ENCODE measurements around the gene PIH1D1.
"Not testable (repeated sequence)": the region's sequence is repeated elsewhere in the genome, so short reads cannot be mapped to it uniquely, and the experiment has no call there.

PIH1D1 gene

GRCh38 chr19:49488046-49488862, 36.6 kb upstream of the PIH1D1 start:
- H3K27ac Mint-ChIP-seq = peak overlapping the region; percentile 98
- H3K4me3 Mint-ChIP-seq = peak overlapping the region; percentile 99
- no peak for ATAC-seq
- peaks cover 51% of the 10 kb centered on the region for H3K4me1 Mint-ChIP-seq
- no peaks in the 10 kb centered on the region for H3K9me3 Mint-ChIP-seq
- H3K36me3 Mint-ChIP-seq = peaks cover 57% of the 10 kb centered on the region
- no peaks in the 10 kb centered on the region for H3K27me3 Mint-ChIP-seq

GRCh38 chr19:49487277-49488045, 35.8 kb upstream of the PIH1D1 start, which contains the start of gene RPL13A:
Gene RPL13A, plus strand, starts transcription at chr19:49487608. Its CDS starts 22 bp downstream, at chr19:49487630.
- H3K4me1 Mint-ChIP-seq = peaks cover 43% of the 10 kb centered on the region
- H3K36me3 Mint-ChIP-seq = peaks cover 49% of the 10 kb centered on the region
- ATAC-seq = peak; percentile 98

GRCh38 chr19:49486710-49487276, 35.2 kb upstream of the PIH1D1 start:
- Mint-ChIP-seq H3K9me3 (no peaks in the 10 kb centered on the region), H3K36me3 (peaks cover 43% of the 10 kb centered on the region), H3K4me3 (peak overlapping the region; percentile 99)

More at GRCh38 chr19:49487277-49488045, 35.8 kb upstream of the PIH1D1 start, which contains the start of gene RPL13A:
- Mint-ChIP-seq H3K27me3 (no peaks in the 10 kb centered on the region), H3K4me3 (peak within 1 kb of the TSS; percentile 99), H3K9me3 (no peaks in the 10 kb centered on the region), H3K27ac (peak within 1 kb of the TSS; percentile 98)

GRCh38 chr19:49486232-49486631, 34.6 kb upstream of the PIH1D1 start:
- Mint-ChIP-seq H3K9me3 (no peaks in the 10 kb centered on the region), H3K4me3 (peak overlapping the region; percentile 25), H3K4me1 (peaks cover 36% of the 10 kb centered on the region), H3K36me3 (peaks cover 39% of the 10 kb centered on the region), H3K27ac (peak overlapping the region; percentile 98), H3K27me3 (no peaks in the 10 kb centered on the region)
- ATAC-seq = no peak

More at GRCh38 chr19:49486710-49487276, 35.2 kb upstream of the PIH1D1 start:
- no peak for ATAC-seq
- Mint-ChIP-seq H3K27me3 (no peaks in the 10 kb centered on the region), H3K27ac (peak overlapping the region; percentile 98), H3K4me1 (peaks cover 37% of the 10 kb centered on the region)

- Mint-ChIP-seq H3K27me3 (no peaks in the 10 kb centered on the region), H3K4me3 (no peak overlapping the region), H3K4me1 (peaks cover 9% of the 10 kb centered on the region), H3K9me3 (no peaks in the 10 kb centered on the region), H3K27ac (no peak overlapping the region), H3K36me3 (peaks cover 5% of the 10 kb centered on the region)
- ATAC-seq = no peak
Measured at GRCh38 chr19:49481020-49481683, 29.5 kb upstream of the PIH1D1 start.

GRCh38 chr19:49479975-49480628, 28.5 kb upstream of the PIH1D1 start:
- Mint-ChIP-seq H3K4me3 (no peak overlapping the region), H3K36me3 (peaks cover 6% of the 10 kb centered on the region), H3K9me3 (no peaks in the 10 kb centered on the region), H3K27me3 (no peaks in the 10 kb centered on the region), H3K27ac (no peak overlapping the region), H3K4me1 (peaks cover 15% of the 10 kb centered on the region)
- no peak for ATAC-seq

- ATAC-seq = no peak
- Mint-ChIP-seq H3K36me3 (peaks cover 6% of the 10 kb centered on the region), H3K4me3 (peak overlapping the region; percentile 88), H3K9me3 (no peaks in the 10 kb centered on the region), H3K4me1 (peaks cover 43% of the 10 kb centered on the region), H3K27ac (peak overlapping the region; percentile 96), H3K27me3 (no peaks in the 10 kb centered on the region)
Measured at GRCh38 chr19:49475995-49476880, 24.6 kb upstream of the PIH1D1 start.

- H3K4me1 Mint-ChIP-seq = peaks cover 52% of the 10 kb centered on the region
- no peaks in the 10 kb centered on the region for H3K9me3 Mint-ChIP-seq
- H3K36me3 Mint-ChIP-seq = peaks cover 6% of the 10 kb centered on the region
- peak overlapping the region; percentile 88 for H3K4me3 Mint-ChIP-seq
- ATAC-seq = no peak
- no peaks in the 10 kb centered on the region for H3K27me3 Mint-ChIP-seq
- H3K27ac Mint-ChIP-seq = peak overlapping the region; percentile 96
Measured at GRCh38 chr19:49475191-49475917, 23.7 kb upstream of the PIH1D1 start.

- Mint-ChIP-seq H3K27me3 (no peaks in the 10 kb centered on the region), H3K27ac (peak overlapping the region; percentile 96), H3K36me3 (peaks cover 6% of the 10 kb centered on the region), H3K9me3 (no peaks in the 10 kb centered on the region), H3K4me1 (peaks cover 59% of the 10 kb centered on the region), H3K4me3 (peak overlapping the region; percentile 88)
- ATAC-seq = no peak
Measured at GRCh38 chr19:49474542-49474924, 22.9 kb upstream of the PIH1D1 start.

GRCh38 chr19:49473868-49474541, 22.4 kb upstream of the PIH1D1 start, which contains the start of gene FLT3LG:
Gene FLT3LG, plus strand, starts transcription at chr19:49474215. Its CDS starts 425 bp downstream, at chr19:49474640.
- Mint-ChIP-seq H3K9me3 (no peaks in the 10 kb centered on the region), H3K4me1 (peaks cover 64% of the 10 kb centered on the region), H3K27ac (peak within 1 kb of the TSS; percentile 96), H3K27me3 (no peaks in the 10 kb centered on the region), H3K36me3 (peaks cover 7% of the 10 kb centered on the region), H3K4me3 (peak within 1 kb of the TSS; percentile 88)
- peak; percentile 77 for ATAC-seq

- H3K4me3 Mint-ChIP-seq = peak overlapping the region; percentile 88
- ATAC-seq, H3K27me3 Mint-ChIP-seq, H3K9me3 Mint-ChIP-seq: not testable (repeated sequence)
- H3K36me3 Mint-ChIP-seq = peaks cover 12% of the 10 kb centered on the region
- peaks cover 69% of the 10 kb centered on the region for H3K4me1 Mint-ChIP-seq
- peak overlapping the region; percentile 96 for H3K27ac Mint-ChIP-seq
Measured at GRCh38 chr19:49473501-49473867, 21.9 kb upstream of the PIH1D1 start.

- ATAC-seq = no peak
- Mint-ChIP-seq H3K4me1 (peaks cover 70% of the 10 kb centered on the region), H3K27ac (peak overlapping the region; percentile 96), H3K9me3 (no peaks in the 10 kb centered on the region), H3K36me3 (peaks cover 13% of the 10 kb centered on the region), H3K4me3 (peak overlapping the region; percentile 88), H3K27me3 (no peaks in the 10 kb centered on the region)
Measured at GRCh38 chr19:49472936-49473335, 21.3 kb upstream of the PIH1D1 start.

GRCh38 chr19:49470615-49470978, 19.0 kb upstream of the PIH1D1 start:
- Mint-ChIP-seq H3K4me3 (peak overlapping the region; percentile 53), H3K4me1 (peaks cover 59% of the 10 kb centered on the region), H3K9me3 (no peaks in the 10 kb centered on the region), H3K27ac (peak overlapping the region; percentile 86), H3K27me3 (no peaks in the 10 kb centered on the region), H3K36me3 (peaks cover 12% of the 10 kb centered on the region)
- no peak for ATAC-seq

Measured in stimulated activated memory B cell treated with anti-CD40 and anti-IgM and Interleukin-4, amounts not matched to agents 10 μg/mL and 1 μg/mL and 100 μg/mL, for 72 hours (primary cell).